ENCODE results near the gene MOB3A.
"Not testable (repeated sequence)": the region's sequence is repeated elsewhere in the genome, so short reads cannot be mapped to it uniquely, and the experiment has no call there.

The MOB3A gene

DNA sequence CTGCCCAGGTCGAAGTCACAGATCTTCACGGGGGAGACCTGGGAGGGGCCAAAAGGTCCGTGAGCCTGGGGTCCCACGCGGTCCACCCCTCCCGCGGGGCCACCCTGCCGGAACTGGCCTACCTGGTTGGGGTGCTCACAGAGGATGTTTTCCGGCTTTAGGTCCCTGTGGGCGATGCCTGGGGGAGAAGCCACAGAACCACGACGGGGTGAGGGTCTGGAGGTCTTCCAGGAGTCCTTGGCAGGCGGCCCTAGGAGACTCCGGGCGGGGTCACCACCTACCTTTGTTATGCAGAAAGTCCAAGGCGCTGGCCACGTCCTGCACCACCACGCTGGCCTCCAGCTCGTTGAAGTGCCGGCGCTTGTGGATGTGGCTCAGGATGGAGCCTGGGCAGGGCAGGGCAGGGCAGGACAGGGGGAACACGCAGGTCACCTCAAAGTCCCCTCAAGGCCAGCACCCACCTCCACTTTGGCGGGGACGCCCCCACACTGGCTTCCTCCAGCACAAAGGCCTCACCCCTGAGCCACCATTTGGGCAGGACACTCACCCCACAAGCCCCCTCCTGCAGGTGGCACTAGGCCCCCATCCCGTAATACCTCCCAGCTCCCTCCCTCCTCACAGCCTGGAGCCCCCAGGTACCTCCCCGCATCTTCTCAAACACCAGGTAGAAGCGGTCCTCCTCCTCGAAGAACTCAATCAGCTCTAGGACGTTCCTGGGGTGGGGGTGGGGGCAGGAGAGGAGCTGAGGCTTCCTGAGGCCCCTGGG lies 53.5 kb downstream of the MOB3A start:
- DNase-seq, result no peak

DNA sequence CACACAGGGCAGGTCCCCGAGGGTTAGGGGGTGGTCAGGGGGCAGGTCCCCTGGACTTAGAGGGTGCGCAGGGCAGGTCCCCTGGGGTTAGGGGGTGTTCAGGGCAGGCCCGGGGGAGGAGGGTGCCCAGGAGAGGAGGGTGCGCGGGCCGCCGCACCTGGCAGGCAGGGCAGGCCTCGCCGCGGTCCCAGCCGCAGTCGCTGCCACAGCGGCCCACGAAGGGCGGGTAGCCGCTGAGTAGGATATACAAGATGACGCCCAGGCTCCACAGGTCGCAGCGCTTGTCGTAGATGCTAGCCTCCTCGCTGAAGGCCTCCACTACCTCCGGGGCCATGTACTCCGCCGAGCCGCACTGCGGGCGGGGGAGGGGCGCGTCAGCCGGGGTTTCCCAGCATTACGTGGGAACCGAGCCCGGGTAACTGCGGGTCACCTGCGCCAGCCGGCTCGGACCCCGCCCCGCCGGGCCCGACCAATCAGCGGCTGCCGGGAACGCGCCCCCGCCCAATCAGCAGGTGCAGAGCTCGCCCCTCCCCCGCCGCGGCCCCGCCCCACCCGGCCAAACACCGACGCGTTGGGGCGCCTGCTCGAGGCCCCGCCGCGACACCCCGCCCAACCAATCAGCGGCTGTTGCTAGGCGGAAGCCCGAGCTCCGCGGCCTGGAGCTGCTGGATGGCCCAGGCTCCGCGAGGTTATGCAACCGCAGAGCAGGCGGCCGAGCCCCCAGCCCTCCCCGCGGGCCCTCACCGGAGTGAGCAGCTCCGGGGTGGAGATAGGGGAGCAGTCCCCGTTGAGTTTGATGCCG lies 54.2 kb downstream of the MOB3A start:
- peak; percentile 95 for DNase-seq

DNA sequence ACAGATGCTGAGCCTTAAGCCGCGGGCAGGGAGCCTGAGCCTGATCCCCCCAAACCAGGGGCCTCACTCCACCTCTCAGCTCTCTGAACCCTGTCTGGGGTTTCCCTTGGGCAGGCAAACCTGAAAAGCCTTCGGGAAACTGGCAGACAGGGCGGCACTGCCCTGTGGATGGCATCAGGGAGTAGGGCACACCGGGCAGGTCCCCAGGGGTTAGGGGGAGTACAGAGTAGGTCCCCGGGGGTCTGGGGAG lies 54.8 kb downstream of the MOB3A start:
- DNase-seq, result no peak

DNA sequence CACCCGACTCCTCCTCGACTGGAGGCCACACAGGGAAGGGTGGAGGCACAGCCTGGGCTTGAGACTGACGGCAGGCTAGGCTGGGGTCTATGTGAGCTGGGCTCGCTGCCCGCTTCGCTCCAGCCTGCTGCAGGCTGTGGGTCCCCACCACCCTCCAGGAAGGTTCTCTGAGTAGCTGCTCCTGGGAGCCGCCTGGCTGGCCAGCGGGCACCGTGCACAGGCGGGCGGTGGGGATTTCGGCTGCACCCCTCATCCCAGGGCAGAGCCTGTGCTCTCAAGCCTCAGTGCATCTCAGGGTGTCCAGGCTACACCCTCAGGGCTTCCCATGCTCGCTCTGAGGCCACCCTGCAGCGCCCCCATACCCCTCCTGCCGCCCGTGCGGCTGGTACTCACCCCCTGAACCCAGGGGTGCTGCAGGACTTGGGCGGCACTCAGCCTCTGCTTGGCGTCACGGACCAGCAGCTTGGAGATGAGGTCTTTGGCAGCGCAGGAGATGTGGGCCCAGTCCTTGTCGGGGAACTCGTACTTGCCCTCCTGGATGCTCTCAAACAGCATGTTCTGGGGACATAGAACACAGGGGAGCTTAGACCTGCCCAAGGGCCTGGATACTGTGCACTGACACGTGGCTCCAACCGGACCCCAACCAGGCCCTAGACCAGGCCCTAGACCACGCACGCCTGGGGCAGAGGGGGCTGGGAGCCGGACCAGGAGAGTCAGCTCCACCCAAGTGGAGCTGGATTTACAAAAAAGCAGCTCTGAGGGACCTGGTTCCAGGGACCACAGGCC lies 55.3 kb downstream of the MOB3A start:
- DNase-seq, result no peak

DNA sequence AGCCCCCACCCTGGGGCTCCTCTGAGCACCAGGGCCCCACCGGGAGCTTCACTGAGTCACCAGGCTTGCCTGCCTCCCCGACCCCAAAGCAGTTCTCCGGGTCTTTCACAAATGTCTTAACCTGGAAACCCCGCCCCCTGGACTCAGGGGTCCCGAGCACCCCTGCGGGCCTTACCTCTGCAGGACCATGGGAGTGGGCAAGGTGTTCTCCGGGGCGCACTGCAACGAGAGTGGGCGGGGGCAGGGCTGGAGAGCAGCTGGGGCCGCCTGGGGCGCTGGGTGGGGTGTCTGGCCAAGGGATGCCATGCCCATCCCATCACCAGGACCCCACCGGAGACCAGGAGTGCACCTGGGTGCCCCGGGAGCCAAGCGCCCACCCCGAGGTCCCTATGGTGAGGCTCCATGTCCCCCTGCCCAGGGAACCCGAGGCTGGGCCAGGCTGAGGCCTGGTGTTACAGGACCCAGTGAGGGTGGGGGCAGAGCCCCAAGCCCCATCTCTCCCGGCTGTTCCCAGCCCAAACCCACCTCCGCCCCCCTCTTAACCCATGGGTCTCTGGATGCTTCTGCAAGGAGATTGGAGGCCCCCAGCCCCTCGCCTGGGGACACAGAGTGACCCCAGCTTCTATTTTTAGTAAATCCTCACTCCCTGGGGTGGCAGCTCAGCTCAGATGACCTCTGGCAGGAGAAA lies 56.0 kb downstream of the MOB3A start:
- no peak for DNase-seq

DNA sequence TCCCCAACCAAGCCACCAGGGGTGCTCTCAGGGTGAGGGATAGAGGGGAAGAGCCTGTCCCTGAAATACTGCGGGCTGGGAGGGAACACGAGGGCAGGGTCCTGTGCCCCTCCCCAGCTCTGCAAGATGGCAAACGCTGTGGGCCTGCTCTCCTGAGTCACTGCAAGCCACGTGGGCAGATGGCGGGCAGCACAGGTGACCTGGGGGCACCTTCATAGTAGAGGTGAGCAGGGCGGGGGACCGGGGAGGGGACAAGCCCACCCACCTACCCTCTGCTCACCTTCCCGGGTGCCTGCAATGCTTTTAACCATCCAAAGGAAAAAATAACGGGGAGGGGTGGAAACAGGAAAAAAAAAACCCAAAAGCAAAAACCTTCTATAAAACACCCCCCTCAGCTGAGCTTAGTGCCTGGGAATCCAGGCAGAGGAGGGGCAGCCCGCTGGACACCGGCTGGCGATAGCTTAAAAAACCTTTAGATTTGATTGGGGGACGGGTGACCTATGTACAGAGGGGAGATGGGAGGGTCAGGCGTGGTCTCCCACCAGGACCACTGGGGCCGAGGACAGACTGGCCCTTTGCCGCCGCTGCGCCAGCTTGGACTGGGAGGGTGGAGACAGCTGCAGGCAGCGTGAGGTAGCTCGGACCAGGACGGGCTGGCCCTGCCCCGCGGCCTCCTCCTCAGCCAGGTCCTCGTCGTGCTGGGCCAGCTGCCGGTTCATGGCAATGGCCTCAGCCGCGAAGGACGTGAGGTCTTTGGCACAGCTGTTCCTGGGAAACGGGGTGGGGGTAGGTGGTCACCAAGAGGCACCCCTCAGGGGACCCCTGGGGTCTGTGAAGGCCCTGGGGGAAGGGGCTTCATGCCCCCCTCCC lies 56.8 kb downstream of the MOB3A start:
- no peak for DNase-seq

DNA sequence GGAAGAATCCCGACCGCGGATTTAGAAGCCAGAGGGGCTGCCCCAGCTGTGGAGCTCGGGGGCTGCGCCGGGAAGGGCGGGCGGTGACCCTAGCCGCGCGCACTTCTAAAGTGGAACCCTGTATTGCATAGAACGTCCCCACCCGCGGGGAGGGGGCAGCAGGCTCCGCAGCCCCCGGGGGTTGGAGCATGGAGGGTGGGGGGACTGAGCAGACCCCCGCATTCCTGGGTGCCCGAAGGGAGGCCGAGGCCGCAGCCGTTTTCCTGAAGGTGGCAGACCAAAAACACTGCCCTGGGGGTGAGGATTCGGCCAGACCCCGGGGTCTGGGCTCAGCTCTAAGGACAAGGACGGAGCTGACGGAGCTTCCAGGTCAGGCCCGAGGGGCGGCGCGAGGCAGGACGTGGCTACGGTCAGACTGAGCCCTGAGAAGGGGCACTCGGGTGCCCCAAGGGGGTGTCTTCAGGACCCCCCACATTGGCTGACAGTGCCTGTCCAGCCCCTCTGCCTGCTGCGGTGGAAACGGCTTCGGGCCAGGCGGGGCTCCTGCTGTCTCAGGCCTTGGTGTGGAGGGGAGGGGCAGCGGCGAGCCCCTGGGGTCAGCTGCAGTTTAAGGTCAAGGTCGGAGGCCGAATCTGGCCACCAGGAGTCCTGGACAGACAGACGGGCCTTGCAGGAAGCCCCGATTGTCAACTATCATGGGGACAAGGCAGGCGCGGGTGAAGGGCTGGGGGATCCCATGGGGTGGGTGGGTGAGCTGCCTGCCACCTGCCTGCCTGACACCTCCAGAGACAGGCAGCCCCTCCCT lies 57.6 kb downstream of the MOB3A start:
- DNase-seq, result no peak

DNA sequence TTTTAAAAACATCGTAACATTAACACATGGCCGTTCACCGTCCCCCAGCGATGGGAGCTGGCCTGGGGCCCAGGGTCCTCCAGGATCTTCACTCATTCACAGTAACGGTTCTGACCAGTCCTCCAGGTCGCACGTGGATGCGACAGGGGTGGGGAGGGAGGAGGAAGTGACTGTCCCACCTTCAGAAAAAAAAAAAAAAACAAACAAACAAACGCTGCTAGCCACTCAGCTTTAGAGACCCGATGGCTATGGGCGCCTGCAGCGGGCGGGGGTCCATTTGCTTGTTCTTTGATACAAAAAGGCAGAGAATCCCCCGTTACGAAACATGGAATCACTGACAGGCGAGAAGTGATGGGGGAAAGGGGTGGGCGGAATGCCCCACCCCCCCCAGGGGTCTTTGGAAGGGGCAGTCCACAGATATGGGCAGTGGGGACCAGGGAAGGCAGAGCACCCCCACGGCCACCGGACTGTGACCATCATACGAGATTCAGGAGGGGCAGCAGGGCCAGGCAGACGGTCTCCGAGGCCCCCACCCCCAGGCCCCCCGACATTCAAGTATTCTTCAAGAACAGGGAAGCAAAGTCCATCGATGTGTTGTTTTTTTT lies 58.4 kb downstream of the MOB3A start:
- no peak for DNase-seq

DNA sequence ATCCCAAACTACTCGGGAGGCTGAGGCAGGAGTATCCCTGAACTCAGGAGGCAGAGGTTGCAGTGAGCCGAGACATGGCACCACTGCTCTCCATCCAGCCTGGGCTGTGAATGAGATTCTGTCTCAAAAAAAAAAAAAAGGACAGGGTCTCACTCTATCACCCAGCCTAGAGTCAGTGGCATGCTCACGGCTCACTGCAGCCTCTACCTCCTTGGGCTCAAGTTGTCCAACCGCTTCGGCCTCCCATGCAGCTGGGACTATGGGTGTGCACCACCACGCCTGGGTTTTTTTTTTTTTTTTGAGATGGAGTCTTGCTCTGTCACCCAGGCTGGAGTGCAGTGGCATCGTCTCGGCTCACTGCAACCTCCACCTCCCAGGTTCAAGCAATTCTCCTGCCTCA lies 59.7 kb downstream of the MOB3A start:
- no peak for DNase-seq

DNA sequence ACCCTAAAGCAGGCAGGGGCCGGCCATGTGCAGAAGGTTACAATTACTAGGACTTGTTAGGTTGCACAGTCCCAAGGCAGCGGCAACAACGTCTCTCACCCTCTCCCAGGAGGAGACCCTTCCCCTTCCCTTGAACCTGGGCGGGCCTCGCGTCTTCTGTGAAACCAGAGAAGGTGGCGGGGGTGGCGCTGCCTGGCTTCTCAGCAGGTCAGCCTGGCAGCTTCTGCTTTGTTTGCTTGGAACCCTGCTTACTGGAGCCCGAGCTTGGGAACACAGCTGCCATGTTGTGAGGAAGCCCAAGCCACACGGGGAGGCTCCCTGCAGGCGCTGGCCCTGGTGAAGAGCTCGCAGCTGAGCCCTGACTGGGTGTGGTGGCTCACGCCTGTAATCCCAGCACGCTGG lies 60.5 kb downstream of the MOB3A start:
- no peak for DNase-seq

DNA sequence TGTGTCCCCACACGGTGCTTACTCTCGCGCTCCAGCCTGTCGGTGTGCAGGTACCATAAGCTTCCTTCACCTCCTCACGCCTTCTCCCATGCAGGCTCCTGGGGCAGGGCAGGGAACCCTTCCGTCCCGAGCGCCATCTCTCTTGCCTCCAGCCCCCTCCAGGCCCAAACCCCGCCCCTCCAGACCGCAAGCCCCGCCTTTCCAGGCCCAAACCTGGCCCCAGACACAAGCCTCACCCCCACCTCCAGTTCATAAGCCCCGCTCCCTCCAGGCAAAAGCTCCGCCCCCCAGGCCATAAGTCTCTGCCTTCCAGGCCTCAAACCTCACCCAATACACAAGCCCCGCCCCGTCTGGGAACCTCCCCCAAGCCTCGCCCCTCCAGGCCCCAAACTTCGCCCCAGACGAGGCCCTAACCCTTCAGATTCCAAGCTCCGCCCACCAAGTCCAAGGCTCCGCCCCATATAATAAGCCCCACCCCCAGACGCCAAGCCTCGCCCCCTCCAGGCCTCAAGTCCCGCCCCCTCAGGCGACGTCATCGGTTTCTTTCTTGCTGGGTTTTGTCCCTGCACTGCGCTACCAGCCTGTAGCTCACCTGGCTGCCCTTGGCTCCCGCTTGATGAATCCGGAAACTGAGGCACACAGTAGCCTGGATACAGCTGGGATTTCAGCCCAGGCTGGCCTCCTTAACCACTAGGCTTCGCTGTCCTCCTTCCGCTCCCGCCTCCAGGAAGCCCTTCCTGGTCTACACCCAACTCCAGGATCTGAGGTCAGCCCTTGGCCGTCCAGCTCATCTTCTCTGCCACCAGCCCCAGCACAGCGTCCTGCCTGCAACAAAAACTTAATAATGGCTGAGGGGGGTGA lies 61.2 kb downstream of the MOB3A start:
- DNase-seq, result no peak

DNA sequence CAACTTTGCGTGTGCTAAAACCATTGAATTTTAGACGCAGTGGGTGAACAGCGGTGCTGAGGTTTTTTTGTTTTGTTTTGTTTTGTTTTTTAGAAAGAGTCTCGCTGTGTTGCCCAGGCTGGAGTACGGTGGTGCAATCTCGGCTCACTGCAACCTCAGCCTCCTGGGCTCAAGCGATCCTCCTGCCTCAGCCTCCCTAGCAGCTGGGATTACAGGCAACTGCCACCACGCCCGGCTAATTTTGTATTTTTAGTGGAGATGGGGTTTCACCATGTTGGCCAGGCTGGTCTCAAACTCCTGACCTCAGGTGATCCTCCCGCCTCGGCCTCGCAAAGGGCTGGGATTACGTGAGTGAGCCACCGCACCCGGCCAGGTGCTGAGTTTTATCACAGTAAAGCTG lies 61.9 kb downstream of the MOB3A start:
- not testable (repeated sequence) for DNase-seq

DNA sequence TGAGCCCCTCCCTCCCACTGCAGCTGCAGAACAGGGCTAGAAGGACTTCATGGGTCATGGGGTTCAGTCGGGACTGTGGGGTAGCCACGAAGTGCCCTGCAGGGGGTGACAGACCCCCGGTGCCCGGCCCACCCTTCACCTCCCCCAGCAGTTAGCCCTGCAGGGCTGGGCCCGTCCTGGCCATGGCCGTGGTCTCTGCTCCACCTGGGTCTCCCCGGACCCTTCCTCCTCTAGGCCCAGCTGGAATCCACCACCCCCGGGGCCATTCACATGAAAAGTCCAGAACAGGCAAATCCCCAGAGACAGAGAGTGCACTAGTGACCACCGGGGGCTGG lies 62.3 kb downstream of the MOB3A start:
- DNase-seq, result no peak

DNA sequence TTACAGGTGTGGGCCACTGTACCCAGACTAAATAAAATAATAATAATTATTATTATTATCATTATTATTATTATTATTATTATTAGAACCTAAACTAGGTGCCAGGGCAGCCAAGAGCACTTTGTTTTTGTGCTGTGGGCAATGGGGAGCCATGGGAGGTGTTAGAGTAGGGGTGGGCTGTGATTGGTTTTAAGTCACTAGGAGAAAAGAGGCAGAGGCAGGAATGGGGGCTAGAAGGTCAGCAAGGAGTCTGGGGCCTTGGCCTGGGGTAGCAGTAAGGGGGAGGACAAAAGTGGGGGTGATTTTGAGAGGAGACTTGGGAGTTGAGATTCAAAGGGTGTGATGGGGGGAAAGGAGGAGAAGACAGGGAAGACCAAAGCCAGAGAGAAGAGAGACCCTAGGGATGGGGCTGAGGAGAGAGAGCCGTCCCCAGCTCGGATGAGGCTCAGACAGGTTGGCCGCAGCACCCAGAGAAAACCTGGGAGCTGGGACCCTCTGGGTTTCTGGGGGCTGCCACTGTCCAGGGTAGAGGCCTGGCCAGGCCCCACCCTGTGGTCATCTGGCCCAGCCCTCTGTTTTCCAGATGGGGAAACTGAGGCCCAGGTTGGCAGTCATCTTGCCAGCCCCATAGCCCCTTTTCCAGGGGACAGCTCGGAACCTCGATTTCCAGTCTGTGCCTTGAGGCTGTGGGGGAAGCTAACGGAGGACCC lies 62.9 kb downstream of the MOB3A start:
- DNase-seq, result no peak

DNA sequence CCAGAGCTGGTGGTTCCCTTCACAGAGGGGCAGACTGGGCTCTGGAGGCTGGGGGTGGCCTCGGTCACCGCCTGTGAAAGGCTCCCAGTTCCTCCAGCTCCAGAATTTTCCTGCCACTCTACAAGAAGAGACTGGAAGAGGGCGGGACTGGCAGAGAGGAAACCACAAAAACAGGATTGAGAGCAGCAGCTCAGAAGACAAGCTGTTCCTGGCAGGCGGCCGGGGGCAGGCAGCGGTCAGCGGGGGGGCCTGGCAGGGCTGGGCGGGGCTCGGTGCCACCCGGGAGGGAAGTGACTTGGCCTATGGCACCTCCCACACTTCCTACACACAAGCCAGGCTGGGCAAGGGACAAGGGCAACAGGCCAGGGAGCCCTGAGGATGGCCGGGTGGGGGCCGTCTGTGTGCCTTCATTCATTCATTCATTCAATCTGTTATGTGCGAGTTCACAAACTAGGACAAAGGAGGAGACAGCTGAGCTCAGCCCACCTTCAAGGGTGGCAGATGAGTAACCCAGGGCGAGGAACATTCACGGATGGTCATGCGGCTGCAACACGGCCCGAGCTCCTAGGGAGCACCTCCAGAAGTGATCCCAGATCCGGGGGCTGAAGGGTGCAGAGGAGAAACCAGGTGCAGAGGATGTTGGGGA lies 63.7 kb downstream of the MOB3A start:
- peak; percentile 84 for DNase-seq

DNA sequence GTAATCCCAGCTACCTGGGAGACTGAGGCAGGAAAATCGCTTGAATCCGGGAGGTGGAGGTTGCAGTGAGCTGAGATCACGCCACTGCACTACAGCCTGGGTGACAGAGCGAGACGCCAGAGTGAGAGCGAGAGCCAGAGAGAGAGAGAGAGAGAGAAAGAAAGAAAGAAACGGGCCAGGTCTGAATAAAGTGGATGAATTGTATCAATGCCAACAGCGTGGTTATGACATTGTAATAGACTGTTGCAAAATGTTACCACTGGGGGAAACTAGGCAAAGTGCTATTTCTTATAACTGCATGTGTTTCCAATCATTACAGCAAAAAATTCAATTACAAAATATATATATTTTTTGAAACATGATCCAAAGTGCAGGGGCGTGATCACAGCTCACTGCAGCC lies 68.8 kb downstream of the MOB3A start:
- DNase-seq, result no peak

DNA sequence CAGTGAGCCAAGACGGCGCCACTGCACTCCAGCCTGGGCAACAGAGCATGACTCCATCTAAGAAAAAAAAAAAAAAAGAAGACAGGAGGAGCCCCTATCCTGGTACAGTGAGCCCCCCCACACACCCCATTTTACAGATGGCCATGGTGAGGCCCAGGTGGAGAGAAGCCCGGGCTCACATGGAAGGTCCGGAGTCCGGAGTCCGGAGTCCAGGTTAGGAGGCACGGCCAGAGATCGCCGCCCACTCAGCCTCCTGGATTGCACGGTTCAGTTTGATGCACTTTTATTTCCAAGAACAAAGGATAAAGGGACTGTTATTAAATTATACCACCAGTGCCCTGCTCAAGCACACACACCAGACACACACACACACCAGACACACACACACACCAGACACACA lies 69.4 kb downstream of the MOB3A start:
- no peak for DNase-seq

DNA sequence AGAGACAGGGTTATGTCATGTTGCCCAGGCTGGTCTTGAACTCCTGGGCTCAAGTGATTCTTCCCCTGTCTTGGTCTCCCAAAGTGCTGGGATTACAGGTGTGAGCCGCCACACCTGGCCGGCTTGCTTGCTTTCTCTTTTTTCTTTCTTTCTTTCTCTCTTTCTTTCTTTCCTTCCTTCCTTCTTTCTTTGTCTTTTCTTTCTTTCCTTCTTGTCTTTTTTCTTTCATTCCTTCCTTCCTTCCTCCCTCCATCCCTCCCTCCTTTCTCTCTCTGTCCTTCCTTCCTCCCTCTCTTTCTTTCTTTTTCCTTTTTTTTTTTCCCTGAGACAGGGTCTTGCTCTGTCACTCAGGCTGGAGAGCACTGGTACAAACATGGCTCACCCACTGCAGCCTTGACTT lies 73.8 kb downstream of the MOB3A start:
- no peak for DNase-seq

Data from NCI-H226 (cell line).